Activated naive CD8-positive, alpha-beta T cell (primary cell): ENCODE results near the gene RRM1.
"Not testable (repeated sequence)": the region's sequence is repeated elsewhere in the genome, so short reads cannot be mapped to it uniquely, and the experiment has no call there.

Experiments used
- H3K27ac Mint-ChIP-seq: one replicate; pipeline ENCODE4 v1.8.0; 2021; ENCODE audit warnings: mixed read lengths
- H3K27me3 Mint-ChIP-seq: one replicate; pipeline ENCODE4 v1.8.0; 2021; ENCODE audit warnings: mixed read lengths
- H3K36me3 Mint-ChIP-seq: one replicate; pipeline ENCODE4 v1.8.0; 2021; ENCODE audit warnings: mixed read lengths
- H3K4me1 Mint-ChIP-seq: one replicate; pipeline ENCODE4 v1.8.0; 2021; ENCODE audit warnings: low read depth, mixed read lengths
- H3K4me3 Mint-ChIP-seq: one replicate; pipeline ENCODE4 v1.8.0; 2021; ENCODE audit warnings: mild to moderate bottlenecking, mixed read lengths
- H3K9me3 Mint-ChIP-seq: one replicate; pipeline ENCODE4 v1.8.0; 2021; ENCODE audit warnings: low read depth, mixed read lengths

Gene RRM1

DNA sequence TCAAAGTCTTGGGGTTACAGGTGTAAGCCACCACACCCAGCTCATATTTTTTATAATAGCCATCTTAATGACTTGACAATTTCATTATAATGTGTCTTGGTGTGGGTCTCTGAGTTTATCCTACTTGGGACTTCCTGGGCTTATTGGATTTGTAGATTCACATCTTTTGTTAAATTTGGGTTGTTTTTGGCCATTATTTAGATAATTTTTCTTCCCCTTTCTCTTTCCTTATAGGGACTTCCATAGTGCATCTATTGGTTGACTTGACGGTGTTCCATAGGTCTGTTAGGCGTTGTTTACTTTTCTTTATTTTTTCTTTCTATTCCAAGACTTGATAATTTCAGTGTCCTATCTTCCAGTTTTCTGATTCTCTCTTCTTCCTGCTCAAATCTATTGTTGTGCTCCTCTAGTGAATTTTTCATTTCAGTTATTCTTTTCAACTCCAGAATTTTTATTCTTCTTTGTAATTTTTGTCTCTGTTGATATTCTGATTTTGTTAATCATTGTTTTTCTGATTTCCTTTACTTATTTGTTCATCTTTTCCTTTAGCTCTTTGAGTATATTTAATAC is 45.6 kb downstream of the RRM1 start:
- Mint-ChIP-seq H3K27ac (no peak overlapping the region), H3K36me3 (peaks cover 54% of the 10 kb centered on the region), H3K4me1 (no peaks in the 10 kb centered on the region), H3K27me3 (no peaks in the 10 kb centered on the region), H3K9me3 (peaks cover 10% of the 10 kb centered on the region), H3K4me3 (no peak overlapping the region)

DNA sequence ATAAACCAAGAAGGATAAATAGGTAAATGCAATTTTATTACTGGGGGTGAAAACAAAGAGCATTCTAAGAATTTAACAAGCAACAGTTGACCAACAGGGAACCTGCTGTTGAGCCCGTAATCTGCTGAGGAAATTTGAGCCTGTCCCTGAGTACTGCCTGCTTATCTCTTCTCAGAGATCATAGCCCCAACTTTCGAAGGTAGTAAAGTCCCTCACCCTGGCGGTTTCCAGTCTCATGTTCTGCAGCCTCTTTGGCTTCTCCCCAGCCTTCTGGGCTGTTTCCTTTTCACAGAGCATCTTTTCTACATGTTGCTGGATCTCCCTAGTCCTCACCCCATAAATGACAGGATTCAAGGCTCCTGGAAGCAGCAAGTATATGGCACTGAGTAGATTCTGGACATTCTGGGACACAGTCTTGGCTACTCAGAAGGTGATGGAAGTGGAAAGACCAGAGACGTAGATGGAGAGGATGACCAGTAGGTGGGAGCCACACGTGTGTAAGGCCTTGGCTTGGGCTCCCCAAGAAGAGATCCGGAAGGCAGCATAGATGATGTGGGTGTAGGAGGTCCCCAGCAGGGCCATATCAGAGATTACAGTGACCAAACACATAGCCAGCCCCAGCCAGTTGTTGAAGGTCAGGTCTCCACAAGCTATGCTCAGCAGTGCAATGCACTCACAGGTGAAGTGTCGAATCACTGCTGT is 51.6 kb downstream of the RRM1 start:
- H3K4me1 Mint-ChIP-seq: no peaks in the 10 kb centered on the region
- H3K27ac Mint-ChIP-seq: no peak overlapping the region
- H3K27me3 Mint-ChIP-seq: no peaks in the 10 kb centered on the region
- H3K9me3 Mint-ChIP-seq: no peaks in the 10 kb centered on the region
- peaks cover 18% of the 10 kb centered on the region for H3K36me3 Mint-ChIP-seq
- H3K4me3 Mint-ChIP-seq: no peak overlapping the region

DNA sequence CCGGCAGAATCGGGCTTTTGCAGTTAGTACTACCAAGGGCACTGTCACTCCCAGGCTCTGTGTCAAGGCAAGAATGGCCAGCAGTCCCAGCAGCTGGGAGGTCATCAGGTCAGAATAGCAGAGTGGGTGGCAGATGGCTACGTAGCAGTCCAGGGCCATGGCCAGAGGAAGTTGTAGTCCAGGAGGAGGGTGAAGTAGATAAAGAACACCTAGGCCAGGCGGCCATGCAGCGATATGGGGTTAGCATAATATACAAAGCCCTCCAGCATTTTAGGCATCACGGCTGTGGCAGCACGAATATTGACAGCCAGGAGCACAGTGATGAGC is 52.1 kb downstream of the RRM1 start:
- Mint-ChIP-seq H3K36me3 (peaks cover 13% of the 10 kb centered on the region), H3K4me1 (no peaks in the 10 kb centered on the region), H3K9me3 (no peaks in the 10 kb centered on the region), H3K4me3 (no peak overlapping the region), H3K27me3 (no peaks in the 10 kb centered on the region), H3K27ac (no peak overlapping the region)

DNA sequence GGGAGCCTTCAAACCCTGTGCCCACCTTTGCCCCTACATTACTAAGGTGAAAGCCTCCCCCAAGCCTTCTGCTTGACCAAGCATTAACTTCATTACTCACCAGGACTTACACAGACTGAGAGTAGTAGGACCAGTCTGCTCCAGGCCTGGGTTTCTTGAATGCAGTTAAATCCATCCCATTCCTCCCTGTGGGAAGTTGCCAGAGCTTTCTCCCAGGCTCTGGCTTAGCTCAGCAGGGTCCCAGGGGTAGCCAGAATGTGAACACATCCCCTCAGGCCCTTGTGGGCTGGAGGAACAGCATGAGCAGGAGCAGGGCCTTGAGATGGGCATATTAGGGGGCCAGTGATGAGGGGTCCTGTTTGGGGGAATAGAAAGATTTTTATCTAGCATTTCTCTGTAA is 59.9 kb downstream of the RRM1 start:
- Mint-ChIP-seq H3K36me3 (no peaks in the 10 kb centered on the region), H3K27me3 (peaks cover 5% of the 10 kb centered on the region)

DNA sequence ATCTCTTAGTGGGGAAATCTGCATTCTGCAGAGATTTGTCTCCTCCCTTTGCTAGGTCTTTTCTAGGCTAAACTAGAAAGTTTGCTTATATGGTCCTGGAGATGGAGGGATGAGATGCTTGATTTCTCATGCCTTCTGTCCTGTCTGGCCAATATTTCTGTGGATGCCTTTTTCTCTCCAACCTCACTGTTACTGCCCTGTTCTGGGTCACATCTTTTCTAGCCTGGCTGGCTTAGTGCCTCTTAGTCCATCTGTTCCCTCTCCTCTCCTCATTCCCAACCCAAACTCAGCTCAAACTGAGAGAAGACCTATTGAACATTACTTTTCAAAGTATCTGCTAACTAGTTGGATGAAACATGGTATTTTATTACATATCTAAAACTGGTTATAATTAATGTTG is 62.0 kb downstream of the RRM1 start:
- H3K36me3 Mint-ChIP-seq: no peaks in the 10 kb centered on the region
- H3K4me1 Mint-ChIP-seq: no peaks in the 10 kb centered on the region
- H3K4me3 Mint-ChIP-seq: no peak overlapping the region
- no peaks in the 10 kb centered on the region for H3K9me3 Mint-ChIP-seq
- no peak overlapping the region for H3K27ac Mint-ChIP-seq
- H3K27me3 Mint-ChIP-seq: peaks cover 5% of the 10 kb centered on the region

More for the DNA sequence above, 59.9 kb downstream of the RRM1 start:
- Mint-ChIP-seq H3K9me3 (no peaks in the 10 kb centered on the region), H3K4me3 (no peak overlapping the region), H3K27ac (no peak overlapping the region), H3K4me1 (no peaks in the 10 kb centered on the region)

DNA sequence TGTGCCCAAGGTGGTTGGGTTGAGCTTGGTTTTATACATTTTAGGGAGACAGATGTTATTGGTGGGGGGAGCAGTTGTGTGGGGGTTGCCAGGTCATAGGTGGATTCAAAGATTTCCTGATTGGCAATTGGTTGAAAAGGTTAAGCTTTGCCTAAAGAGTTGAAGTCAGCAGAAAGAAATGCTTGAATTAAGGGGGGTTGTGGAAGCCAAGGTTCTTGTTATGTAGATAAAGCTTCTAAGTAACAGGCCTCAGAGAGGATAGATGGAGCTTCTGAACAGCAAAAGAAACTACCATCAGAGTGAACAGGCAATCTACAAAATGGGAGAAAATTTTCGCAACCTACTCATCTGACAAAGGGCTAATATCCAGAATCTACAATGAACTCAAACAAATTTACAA is 64.2 kb downstream of the RRM1 start:
- H3K27ac Mint-ChIP-seq, H3K4me3 Mint-ChIP-seq, H3K9me3 Mint-ChIP-seq, H3K27me3 Mint-ChIP-seq, H3K36me3 Mint-ChIP-seq, H3K4me1 Mint-ChIP-seq: not testable (repeated sequence)

DNA sequence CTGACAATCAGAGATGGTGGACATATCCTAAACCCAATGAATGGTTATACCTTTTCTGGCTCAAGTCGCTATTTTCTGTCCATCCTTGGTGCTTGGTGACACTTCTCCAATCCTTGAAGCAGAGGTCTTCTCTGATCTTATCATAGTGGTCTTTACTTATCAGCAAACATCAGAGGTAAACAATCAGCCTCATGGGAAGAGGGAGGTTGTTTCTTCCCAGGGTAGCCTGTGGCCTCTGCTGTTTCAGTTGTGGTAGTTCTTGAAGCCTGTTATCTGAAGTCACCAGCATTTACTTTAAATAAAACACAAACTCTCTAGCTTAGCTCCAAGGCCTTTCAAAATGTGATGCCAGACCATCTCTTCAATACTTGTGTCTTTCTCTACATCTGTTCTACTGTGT is 66.7 kb downstream of the RRM1 start:
- Mint-ChIP-seq H3K36me3 (peaks cover 3% of the 10 kb centered on the region), H3K4me3 (no peak overlapping the region), H3K27me3 (no peaks in the 10 kb centered on the region), H3K27ac (no peak overlapping the region), H3K4me1 (no peaks in the 10 kb centered on the region), H3K9me3 (no peaks in the 10 kb centered on the region)

DNA sequence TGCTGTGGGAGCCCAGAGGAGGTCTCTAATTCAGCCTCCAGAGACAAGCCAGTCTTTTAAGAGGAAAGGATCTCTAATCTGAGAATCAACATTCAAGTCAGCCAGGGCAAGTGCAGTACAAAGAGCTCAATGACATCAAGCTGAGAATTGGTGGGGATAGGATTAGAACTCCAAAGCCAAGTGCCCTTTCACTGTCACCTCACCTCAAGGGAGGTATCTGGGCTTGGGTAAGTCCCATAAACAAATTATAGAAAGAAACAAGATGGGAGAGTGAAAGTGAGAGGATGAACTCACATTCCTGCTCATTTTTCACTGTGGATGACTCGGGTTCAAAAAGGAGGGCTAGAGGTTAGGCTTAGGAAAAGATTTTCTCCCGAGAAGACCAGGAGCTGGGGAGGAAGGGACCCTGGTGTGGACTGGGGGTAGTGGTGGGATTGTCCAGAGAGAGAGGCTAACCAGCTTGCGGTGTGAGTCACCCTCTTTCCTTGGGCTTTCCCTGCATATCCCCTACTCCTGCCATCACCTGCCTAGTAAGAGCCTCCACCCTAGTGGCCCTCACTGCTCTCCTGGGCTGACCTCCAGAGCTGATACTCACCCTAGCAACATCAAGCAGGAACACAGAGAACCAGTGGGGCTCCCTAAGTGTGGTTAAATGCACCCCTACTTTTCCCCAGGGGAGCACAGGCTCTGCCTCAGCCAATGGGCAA is 70.4 kb downstream of the RRM1 start:
- Mint-ChIP-seq H3K27me3 (no peaks in the 10 kb centered on the region), H3K36me3 (peaks cover 3% of the 10 kb centered on the region), H3K9me3 (no peaks in the 10 kb centered on the region), H3K27ac (no peak overlapping the region), H3K4me3 (no peak overlapping the region), H3K4me1 (no peaks in the 10 kb centered on the region)

DNA sequence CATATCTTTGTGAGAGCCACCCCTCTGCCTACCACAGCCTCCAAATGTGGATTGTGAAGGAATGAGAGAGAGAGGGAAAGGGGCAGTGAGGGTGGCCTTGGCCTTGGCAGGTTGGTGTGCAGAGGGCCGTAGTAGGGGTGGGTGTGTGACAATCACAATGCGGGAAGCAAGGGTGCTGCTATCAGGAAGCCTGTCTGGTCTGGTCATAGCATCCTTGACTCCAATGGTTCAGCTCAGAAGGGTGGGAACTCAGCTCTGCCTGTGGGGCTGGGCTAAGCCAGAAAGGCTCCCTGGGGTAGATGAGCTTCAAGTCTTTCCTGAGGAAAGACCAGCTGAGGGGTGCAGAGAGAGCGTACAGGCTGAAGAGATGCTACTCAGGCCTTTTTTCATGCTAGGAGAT is 72.7 kb downstream of the RRM1 start:
- H3K27ac Mint-ChIP-seq: no peak overlapping the region
- no peak overlapping the region for H3K4me3 Mint-ChIP-seq
- H3K9me3 Mint-ChIP-seq: no peaks in the 10 kb centered on the region
- H3K4me1 Mint-ChIP-seq: no peaks in the 10 kb centered on the region
- no peaks in the 10 kb centered on the region for H3K27me3 Mint-ChIP-seq
- H3K36me3 Mint-ChIP-seq: peaks cover 3% of the 10 kb centered on the region

DNA sequence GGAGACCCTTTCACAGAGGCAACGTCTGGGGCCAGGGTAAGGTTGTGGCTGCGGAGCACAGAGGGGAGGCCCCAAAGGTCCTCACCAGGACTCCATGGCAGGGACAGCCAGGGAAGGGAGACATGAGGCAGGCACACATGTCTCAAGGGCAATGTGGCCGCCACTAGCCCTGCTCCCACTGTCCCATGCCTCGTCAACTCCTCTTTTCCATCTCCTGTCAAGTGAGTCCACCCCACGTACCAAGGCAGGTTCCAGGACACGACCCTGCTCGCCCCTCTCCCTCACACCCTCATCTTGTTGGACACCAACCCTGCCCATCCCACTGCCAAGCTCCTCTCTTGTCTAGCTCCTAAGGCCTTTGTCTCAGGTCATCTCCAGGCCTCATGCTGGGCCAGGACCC is 73.2 kb downstream of the RRM1 start:
- Mint-ChIP-seq H3K36me3 (peaks cover 3% of the 10 kb centered on the region), H3K27me3 (no peaks in the 10 kb centered on the region), H3K4me3 (no peak overlapping the region), H3K27ac (no peak overlapping the region), H3K4me1 (no peaks in the 10 kb centered on the region), H3K9me3 (no peaks in the 10 kb centered on the region)

DNA sequence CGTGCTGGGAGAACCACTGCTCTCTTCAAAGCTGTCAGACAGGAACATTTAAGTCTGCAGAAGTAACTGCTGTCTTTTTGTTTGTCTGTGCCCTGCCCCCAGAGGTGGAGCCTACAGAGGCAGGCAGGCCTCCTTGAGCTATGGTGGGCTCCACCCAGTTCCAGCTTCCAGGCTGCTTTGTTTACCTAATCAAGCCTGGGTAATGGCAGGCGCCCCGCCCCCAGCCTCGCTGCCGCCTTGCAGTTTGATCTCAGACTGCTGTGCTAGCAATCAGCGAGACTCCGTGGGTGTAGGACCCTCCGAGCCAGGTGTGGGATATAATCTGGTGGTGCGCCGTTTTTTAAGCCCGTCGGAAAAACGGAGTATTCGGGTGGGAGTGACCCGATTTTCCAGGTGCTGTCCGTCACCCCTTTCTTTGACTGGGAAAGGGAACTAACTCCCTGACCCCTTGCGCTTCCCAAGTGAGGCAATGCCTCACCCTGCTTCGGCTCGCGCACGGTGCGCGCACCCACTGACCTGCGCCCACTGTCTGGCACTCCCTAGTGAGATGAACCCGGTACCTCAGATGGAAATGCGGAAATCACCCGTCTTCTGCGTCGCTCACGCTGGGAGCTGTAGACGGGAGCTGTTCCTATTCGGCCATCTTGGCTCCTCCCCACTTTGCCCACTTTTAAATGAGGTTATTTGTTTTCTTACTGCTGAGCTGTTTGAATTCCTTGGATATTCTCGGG is 81.2 kb downstream of the RRM1 start:
- not testable (repeated sequence) for H3K36me3 Mint-ChIP-seq, H3K4me1 Mint-ChIP-seq, H3K9me3 Mint-ChIP-seq, H3K27ac Mint-ChIP-seq, H3K4me3 Mint-ChIP-seq
- H3K27me3 Mint-ChIP-seq: peaks cover 13% of the 10 kb centered on the region

DNA sequence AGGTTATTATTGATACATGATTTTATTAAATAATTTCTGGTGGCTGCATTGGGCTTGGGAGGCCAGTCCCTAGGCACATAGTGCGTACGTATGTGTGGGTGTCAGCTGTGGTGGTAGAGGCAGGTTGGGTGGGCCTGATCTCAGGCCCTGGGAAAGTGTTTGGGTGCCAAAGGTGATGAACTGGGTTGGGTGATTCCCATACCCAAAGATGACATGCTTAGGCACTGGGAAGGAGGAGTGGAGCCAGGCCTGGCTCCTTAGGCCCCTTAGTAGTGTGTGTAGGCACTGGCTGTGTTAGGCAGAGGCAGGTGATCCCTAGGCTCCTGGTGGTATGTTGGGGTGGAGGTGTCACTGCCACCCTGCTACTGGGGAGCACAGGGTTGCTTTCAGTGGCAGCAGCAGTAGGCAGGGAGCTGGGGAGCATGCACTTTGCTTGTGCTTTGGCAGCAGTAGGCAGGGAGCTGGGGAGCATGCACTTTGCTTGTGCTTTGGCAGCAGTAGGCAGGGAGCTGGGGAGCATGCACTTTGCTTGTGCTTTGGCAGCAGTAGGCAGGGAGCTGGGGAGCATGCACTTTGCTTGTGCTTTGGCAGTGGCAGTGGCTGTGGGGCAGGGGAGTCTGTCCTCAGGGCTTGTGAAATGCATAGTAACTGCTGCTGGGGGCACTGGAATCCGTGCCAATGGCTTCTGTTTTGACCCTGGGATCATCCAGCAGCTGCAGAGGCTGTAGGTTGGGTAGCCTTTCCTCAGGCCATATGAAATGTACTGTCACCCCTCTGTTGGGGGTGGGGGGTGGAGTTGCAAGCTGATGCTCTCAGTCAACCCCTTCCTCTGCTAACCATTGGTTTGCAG is 84.4 kb downstream of the RRM1 start:
- H3K36me3 Mint-ChIP-seq: no peaks in the 10 kb centered on the region
- H3K4me3 Mint-ChIP-seq: no peak overlapping the region
- H3K4me1 Mint-ChIP-seq: no peaks in the 10 kb centered on the region
- H3K9me3 Mint-ChIP-seq: no peaks in the 10 kb centered on the region
- H3K27me3 Mint-ChIP-seq: peaks cover 13% of the 10 kb centered on the region
- no peak overlapping the region for H3K27ac Mint-ChIP-seq

DNA sequence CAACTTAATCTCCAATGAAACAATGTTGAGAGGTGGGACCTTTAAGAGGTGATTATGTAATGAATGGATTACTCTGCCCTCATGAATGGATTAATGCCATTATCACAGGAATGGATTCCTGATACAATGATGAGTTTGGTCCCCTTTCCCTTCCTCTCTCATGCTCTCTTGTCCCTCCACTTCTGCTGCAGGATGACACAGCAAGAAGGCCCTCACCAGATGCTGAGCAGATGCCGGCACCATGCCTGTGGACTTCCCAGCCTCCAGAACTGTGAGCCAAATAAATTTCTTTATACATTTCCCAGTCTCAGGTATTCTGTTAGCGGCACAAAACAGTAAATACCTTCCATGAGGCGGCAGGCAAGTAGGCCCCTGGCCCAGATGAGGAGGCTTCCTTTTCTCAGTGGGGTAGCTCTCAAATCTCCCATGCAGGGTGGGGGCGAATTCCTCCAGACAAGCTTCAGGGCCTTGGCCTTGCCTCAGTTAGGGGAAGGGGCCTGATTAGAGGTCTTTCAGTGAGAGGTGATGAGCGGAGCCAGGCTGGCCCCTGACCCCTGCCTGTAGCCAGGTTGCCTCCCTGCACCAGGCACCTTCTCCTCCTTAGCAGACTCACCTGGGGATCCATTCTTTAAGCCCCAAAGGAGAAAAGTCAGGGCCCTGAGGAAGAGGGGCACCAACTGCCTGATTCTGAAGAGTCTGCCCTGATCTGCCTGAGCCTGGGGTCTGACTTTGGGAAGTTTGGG is 86.0 kb downstream of the RRM1 start:
- Mint-ChIP-seq H3K4me1 (no peaks in the 10 kb centered on the region), H3K36me3 (no peaks in the 10 kb centered on the region), H3K4me3 (no peak overlapping the region), H3K9me3 (no peaks in the 10 kb centered on the region), H3K27ac (no peak overlapping the region), H3K27me3 (peaks cover 15% of the 10 kb centered on the region)
